Astrocyte (in vitro differentiated cells and primary cell): ENCODE data around the gene CEP41. TPM values are rescaled to one million over a fixed set of nuclear protein-coding genes. Genes with fewer than 3 reads are reported as not detected.

Experiments used
- DNase-seq: peaks from one replicate; pipeline ENCODE4 v3.0.0-alpha.2; 2010; ENCODE audit warnings: low read depth
- FAIRE-seq: peaks from 2 replicates; lab custom pipeline; 2011; peaks lifted over from hg19 to GRCh38; lab: Jason Lieb, UNC
- H2AFZ ChIP-seq: 2 replicates; pipeline ENCODE4 v1.6.0; 2012; ENCODE audit warnings: low read depth, low read length, inconsistent platforms
- H3K27ac ChIP-seq: 2 replicates; pipeline ENCODE4 v1.5.1; 2011; ENCODE audit warnings: low read depth, low read length, inconsistent platforms
- H3K27me3 ChIP-seq: 2 replicates; pipeline ENCODE4 v1.6.0; 2011; ENCODE audit warnings: low read length, inconsistent platforms; ENCODE audit not compliant: insufficient read depth
- H3K36me3 ChIP-seq: 2 replicates; pipeline ENCODE4 v1.5.1; 2011; ENCODE audit warnings: low read length, inconsistent platforms; ENCODE audit not compliant: insufficient read depth
- H3K4me1 ChIP-seq: 2 replicates; pipeline ENCODE4 v1.5.1; 2011; ENCODE audit warnings: low read length, inconsistent platforms; ENCODE audit not compliant: insufficient read depth
- H3K4me2 ChIP-seq: 2 replicates; pipeline ENCODE4 v1.6.0; 2012; ENCODE audit warnings: low read length, inconsistent platforms
- H3K4me3 ChIP-seq: 2 replicates; pipeline ENCODE4 v1.5.1; 2011; ENCODE audit warnings: low read depth, mild to moderate bottlenecking, low read length, inconsistent platforms; ENCODE audit not compliant: insufficient read depth
- H3K79me2 ChIP-seq: 2 replicates; pipeline ENCODE4 v1.6.0; 2012; ENCODE audit warnings: mild to moderate bottlenecking, low read length, inconsistent platforms; ENCODE audit not compliant: insufficient read depth
- H3K9ac ChIP-seq: 2 replicates; pipeline ENCODE4 v1.6.0; 2012; ENCODE audit warnings: mild to moderate bottlenecking, low read length, inconsistent platforms
- H3K9me3 ChIP-seq: 2 replicates; pipeline ENCODE4 v1.5.1; 2012; ENCODE audit warnings: low read depth, mild to moderate bottlenecking, low read length, inconsistent platforms; ENCODE audit not compliant: insufficient read depth
- H4K20me1 ChIP-seq: 2 replicates; pipeline ENCODE4 v1.6.0; 2012; ENCODE audit warnings: low read length, inconsistent platforms; ENCODE audit not compliant: insufficient read depth
- H3K27ac Mint-ChIP-seq: one replicate; pipeline ENCODE4 v1.8.0; 2021; ENCODE audit warnings: mild to moderate bottlenecking, mixed read lengths; ENCODE audit not compliant: unreplicated experiment
- H3K27me3 Mint-ChIP-seq: one replicate; pipeline ENCODE4 v1.8.0; 2021; ENCODE audit warnings: low read depth, mixed read lengths; ENCODE audit not compliant: unreplicated experiment
- H3K36me3 Mint-ChIP-seq: one replicate; pipeline ENCODE4 v1.8.0; 2021; ENCODE audit warnings: low read depth, mixed read lengths; ENCODE audit not compliant: unreplicated experiment
- H3K4me1 Mint-ChIP-seq: one replicate; pipeline ENCODE4 v1.8.0; 2021; ENCODE audit warnings: low read depth, mixed read lengths; ENCODE audit not compliant: unreplicated experiment
- H3K4me3 Mint-ChIP-seq: one replicate; pipeline ENCODE4 v1.8.0; 2021; ENCODE audit warnings: mild to moderate bottlenecking, moderate library complexity, mixed read lengths; ENCODE audit not compliant: unreplicated experiment
- H3K9me3 Mint-ChIP-seq: one replicate; pipeline ENCODE4 v1.8.0; 2021; ENCODE audit warnings: mild to moderate bottlenecking, mixed read lengths; ENCODE audit not compliant: unreplicated experiment
- CTCF ChIP-seq: IDR thresholded peaks from 2 replicates; pipeline ENCODE4 v1.5.1; 2011; ENCODE audit warnings: low read depth, mild to moderate bottlenecking, inconsistent platforms, low read length, moderate library complexity; ENCODE audit not compliant: insufficient read depth
- EZH2 ChIP-seq: IDR thresholded peaks from 2 replicates; pipeline ENCODE4 v1.6.1; 2012; ENCODE audit warnings: mild to moderate bottlenecking, low read length, inconsistent platforms; ENCODE audit not compliant: insufficient read depth
- total RNA-seq: library from RNA; stranded (reverse); gene quantifications from 2 replicates; pipeline ENCODE4 v1.2.1, GENCODE V29; 2021

Gene CEP41
- total RNA-seq, 1 donor from 2014 or later, result 16.4 TPM

DNA sequence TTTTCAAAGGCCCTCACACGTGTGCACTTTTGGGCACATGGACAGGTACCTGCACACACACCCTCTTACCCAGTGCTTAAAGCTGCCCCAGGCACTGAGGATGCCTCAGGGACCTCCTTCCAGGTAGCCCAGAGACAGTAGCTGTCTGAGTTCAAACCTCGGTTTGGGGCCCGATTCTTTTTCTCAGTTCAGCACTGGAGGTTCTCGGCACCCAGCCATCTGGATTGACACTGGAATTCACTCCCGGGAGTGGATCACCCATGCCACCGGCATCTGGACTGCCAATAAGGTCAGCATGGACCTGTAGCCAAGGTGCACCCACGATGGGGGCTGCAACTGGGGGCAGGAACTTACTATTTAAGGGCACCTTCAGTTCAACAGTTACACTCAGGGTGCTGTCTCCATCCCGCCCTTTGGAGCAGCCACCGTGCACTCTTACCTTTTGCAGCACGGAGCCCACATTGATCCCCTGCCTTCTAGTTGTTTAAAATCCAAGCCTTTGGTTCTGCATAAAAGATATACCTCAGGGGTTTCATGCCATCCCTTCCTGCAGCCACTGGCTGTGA, 78.5 kb downstream of the CEP41 start:
- Histone ChIP-seq H2AFZ (no peak overlapping the region), H4K20me1 (no peaks in the 10 kb centered on the region), H3K4me1 (peaks cover 41% of the 10 kb centered on the region), H3K27me3 (no peaks in the 10 kb centered on the region), H3K9ac (no peak overlapping the region), H3K27ac (no peak overlapping the region), H3K4me2 (no peak overlapping the region), H3K4me3 (no peak overlapping the region), H3K36me3 (no peaks in the 10 kb centered on the region), H3K79me2 (no peaks in the 10 kb centered on the region), H3K9me3 (peaks cover 14% of the 10 kb centered on the region)
- DNase-seq (no peak), FAIRE-seq (no peak)
- peaks cover 29% of the 10 kb centered on the region for H3K4me1 Mint-ChIP-seq
- TF ChIP-seq EZH2, result no peak
- TF ChIP-seq CTCF, result no peak
- no peaks in the 10 kb centered on the region for H3K27me3 Mint-ChIP-seq
- no peaks in the 10 kb centered on the region for H3K36me3 Mint-ChIP-seq
- no peak overlapping the region for H3K27ac Mint-ChIP-seq
- H3K9me3 Mint-ChIP-seq, result peaks cover 17% of the 10 kb centered on the region
- no peak overlapping the region for H3K4me3 Mint-ChIP-seq

DNA sequence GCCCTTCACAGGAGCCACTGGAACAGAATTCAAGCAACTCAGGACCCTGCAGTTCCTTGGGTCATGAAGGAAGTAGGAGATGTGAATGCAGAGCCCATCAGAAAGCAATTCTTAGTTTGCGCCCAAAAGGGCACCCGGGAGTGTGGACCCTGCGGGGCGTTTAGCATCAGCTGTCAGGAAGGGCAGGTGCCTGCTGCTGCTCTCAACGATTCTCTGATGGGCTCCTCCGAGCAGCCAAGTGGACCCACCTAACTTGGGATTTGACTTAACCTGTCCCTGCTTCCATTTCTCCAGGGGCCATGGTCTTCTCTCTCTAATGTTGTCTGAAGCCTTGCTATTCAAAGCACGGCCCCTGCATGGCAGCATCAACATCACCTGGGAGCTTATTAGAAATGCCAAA, 79.1 kb downstream of the CEP41 start:
- Mint-ChIP-seq H3K9me3 (peaks cover 17% of the 10 kb centered on the region), H3K27me3 (no peaks in the 10 kb centered on the region), H3K27ac (no peak overlapping the region), H3K4me3 (no peak overlapping the region), H3K36me3 (no peaks in the 10 kb centered on the region), H3K4me1 (peaks cover 35% of the 10 kb centered on the region)
- Histone ChIP-seq H3K27me3 (no peaks in the 10 kb centered on the region), H3K79me2 (no peaks in the 10 kb centered on the region), H3K9me3 (peaks cover 14% of the 10 kb centered on the region), H3K9ac (no peak overlapping the region), H3K36me3 (no peaks in the 10 kb centered on the region), H3K4me1 (peaks cover 43% of the 10 kb centered on the region), H3K4me2 (no peak overlapping the region), H2AFZ (no peak overlapping the region), H3K27ac (no peak overlapping the region), H3K4me3 (no peak overlapping the region), H4K20me1 (no peaks in the 10 kb centered on the region)
- DNase-seq (no peak), FAIRE-seq (no peak)
- no peak for TF ChIP-seq CTCF
- TF ChIP-seq EZH2, result no peak

DNA sequence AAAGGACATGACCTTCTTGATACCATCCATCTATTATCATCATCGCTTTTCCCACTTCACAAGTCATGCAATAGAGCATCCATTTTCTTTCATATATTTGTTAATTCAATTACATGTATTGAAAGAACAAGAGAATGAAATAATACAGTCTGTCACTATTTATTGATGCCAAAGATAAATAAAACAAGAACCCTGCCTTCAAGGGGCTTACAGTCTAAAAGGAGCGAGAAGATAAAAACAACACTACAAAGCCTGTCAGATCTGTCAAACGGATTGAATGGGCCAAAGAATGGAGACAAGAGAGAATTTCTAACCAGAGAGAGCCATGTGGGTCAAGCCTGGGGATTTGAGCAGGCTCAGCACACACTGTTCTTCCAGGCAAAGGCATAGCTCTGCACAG, 80.3 kb downstream of the CEP41 start:
- Histone ChIP-seq H3K4me1 (peaks cover 43% of the 10 kb centered on the region), H2AFZ (no peak overlapping the region), H3K27ac (no peak overlapping the region), H3K4me2 (no peak overlapping the region), H3K9me3 (peaks cover 14% of the 10 kb centered on the region), H3K79me2 (no peaks in the 10 kb centered on the region), H3K36me3 (no peaks in the 10 kb centered on the region), H4K20me1 (no peaks in the 10 kb centered on the region), H3K4me3 (no peak overlapping the region), H3K9ac (no peak overlapping the region), H3K27me3 (no peaks in the 10 kb centered on the region)
- H3K36me3 Mint-ChIP-seq, result no peaks in the 10 kb centered on the region
- no peaks in the 10 kb centered on the region for H3K27me3 Mint-ChIP-seq
- TF ChIP-seq EZH2 (no peak), CTCF (no peak)
- FAIRE-seq (no peak), DNase-seq (no peak)
- peaks cover 35% of the 10 kb centered on the region for H3K4me1 Mint-ChIP-seq
- no peak overlapping the region for H3K27ac Mint-ChIP-seq
- peaks cover 17% of the 10 kb centered on the region for H3K9me3 Mint-ChIP-seq
- peak overlapping the region; percentile 34 for H3K4me3 Mint-ChIP-seq
